HG03066 (cell line): ENCODE measurements around the gene ENHO.
"Not testable (repeated sequence)": the region's sequence is repeated elsewhere in the genome, so short reads cannot be mapped to it uniquely, and the experiment has no call there.

Source experiments
- ATAC-seq: cut with Tn5 transposase; IDR thresholded peaks from one replicate; pipeline ENCODE4 v1.9.1; 2021; ENCODE audit warnings: low read depth; ENCODE audit not compliant: unreplicated experiment

Gene ENHO

DNA sequence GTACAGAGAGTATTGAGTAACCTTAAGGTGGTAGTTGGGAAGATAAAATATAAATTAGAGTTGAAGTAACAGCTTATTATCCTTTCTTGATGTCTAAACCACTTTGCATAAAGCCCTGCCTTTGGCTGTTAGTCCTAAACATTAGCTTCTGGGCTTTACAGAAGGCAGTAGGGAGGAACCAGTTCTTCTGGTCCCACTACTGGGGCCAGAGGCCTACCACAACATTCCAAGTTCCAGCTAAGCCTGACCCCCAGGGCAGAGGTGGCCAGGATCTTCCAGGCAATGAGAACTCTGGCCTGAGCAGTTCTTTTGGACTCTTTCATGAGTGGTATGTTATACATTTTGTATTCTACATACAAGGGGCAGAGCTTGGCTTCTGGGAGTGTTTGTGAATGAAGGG, 38.1 kb downstream of the ENHO start:
- no peak for ATAC-seq

DNA sequence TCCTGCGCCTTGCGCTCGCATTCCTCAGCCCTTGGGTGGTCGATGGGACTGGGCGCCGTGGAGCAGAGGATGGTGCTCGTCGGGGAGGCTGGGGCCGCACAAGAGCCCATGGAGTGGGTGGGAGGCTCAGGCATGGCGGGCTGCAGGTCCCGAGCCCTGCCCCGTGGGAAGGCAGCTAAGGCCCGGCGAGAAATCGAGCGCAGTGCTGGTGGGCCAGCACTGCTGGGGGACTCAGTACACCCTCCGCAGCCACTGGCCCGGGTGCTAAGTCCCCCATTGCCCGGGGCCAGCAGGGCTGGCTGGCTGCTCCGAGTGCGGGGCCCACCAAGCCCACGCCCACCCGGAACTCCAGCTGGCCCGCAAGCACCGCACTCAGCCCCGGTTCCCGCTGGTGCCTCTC, 40.0 kb downstream of the ENHO start:
- not testable (repeated sequence) for ATAC-seq

GRCh38 chr9:34481620-34482019, 41.2 kb downstream of the ENHO start:
- not testable (repeated sequence) for ATAC-seq

DNA sequence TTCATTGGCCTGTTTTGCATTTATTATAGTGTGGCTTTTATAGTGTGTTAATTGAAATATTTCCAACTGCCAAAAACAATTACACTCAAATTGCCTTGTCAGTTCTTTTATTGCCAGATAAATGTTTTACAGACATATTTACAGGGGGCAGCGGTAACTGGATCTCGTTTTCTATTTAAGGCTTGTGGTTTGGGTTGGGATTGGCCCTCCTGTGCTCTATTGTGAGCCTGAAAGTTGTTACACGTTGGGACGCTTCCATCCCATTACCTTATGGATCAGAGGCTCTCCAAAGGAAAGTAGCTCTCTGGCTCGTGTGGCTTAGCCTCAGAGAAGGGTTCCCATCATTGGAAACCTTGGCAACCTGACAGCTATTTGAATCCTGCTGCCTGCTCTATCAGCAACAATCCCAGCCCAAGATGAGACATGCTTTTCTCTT, 43.3 kb downstream of the ENHO start:
- no peak for ATAC-seq

DNA sequence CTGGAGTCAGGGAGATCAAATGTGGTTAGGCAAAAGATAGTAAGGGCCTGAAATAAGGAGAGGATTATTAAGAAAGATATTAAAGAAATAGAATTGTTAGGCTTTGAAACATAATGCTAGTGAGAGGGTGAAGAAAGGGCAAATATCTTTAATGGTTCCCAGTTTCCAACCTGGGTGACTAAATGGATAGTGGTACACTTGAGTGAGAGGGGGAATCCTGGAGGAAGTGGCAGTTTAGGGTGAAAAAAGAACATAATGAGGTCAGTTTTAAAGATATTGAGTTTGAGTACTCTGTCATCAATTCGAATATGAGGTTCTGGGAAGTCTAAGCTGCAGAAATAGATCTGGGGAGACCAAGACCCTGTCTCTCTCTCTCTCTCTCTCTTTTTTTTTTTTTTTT, 45.2 kb downstream of the ENHO start:
- ATAC-seq, result no peak

- ATAC-seq, result no peak
These were observed 47.7 kb downstream of the ENHO start for GRCh38 chr9:34475097-34475496.
